ENCODE data around the gene PSMB5.
"Not testable (repeated sequence)": the region's sequence is repeated elsewhere in the genome, so short reads cannot be mapped to it uniquely, and the experiment has no call there.

Gene PSMB5

DNA sequence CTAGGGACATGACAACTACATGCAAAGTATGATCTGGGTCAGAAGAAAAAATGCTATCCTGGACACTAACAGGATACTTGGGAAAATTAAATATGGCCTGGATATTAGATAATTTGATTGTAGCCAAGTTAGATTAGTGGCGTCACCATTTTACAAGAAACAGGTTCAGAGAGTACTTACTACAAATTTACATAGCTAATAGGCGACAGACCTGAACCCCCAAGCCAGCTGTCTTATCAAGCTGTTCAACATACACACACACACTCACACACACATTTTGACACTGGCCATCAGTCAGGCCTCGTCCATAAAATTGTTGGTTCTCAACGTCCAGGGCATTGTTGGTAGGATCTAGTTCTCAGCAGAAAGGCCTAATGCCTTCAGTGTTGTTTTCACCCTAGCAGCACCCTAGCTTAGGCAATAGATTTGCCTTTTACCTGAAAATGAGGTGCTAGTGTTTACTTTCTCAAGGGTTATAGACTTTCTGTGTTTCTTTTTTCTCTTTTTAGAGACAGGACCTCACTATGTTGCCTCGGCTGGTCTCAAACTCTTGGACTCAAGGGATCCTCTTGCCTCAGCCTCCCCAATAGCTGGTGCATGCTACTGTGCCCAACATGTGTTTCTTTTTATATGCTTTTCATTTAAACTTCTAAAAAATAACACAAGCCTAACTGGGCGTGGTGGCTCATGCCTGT lies 21.5 kb downstream of the PSMB5 start:
- no peak for DNase-seq

- DNase-seq, result peak; percentile 54 to 82 (median 70)
Measured at GRCh38 chr14:23009939-23010726, 24.6 kb downstream of the PSMB5 start, which contains the start of gene C14orf93. C14orf93 (minus strand) TSS chr14:23010143; CDS start chr14:22999023, 11,120 bp downstream.

- no peak for DNase-seq
Measured at GRCh38 chr14:23009483-23009938, 25.2 kb downstream of the PSMB5 start.

DNA sequence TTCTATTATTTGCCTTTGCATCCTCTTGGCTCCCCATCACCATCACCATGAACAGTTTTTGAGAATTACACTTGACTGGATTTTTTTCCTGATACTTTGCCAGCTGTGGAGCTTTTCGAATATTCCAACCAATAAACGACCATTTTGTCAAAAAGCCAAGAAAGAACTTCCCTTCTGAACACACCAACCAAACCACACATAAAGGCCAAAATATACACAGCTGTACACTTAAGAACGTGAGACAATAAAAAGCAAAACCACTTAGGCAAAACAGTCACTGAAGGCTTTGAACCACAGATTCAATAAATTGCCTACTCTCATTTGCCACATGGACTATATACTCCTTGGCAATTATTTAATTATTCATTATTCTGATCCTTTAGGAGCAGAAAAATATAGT lies 25.9 kb downstream of the PSMB5 start:
- peak in 1 of 5 donors; percentile 17 for DNase-seq

- DNase-seq, result peak; percentile 92 to 99 (median 96)
Measured at GRCh38 chr14:23006544-23007419, 27.9 kb downstream of the PSMB5 start.

DNA sequence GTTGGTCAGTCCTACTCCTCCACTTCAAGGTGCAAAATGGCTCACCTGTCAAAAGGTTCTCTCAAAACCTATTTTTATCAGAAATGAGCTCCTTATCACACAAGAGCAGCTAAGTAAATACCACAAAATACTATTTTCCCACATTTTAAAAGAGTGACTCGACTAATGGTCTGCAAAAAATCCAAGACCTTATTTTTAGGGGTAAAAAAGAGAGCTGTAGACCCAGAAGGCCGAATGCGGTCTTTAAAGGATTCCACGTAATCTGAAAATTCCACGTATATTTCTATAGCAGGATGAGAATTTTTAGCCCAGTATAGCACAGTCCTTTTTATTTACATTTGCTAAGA lies 28.5 kb downstream of the PSMB5 start:
- DNase-seq, result no peak

DNA sequence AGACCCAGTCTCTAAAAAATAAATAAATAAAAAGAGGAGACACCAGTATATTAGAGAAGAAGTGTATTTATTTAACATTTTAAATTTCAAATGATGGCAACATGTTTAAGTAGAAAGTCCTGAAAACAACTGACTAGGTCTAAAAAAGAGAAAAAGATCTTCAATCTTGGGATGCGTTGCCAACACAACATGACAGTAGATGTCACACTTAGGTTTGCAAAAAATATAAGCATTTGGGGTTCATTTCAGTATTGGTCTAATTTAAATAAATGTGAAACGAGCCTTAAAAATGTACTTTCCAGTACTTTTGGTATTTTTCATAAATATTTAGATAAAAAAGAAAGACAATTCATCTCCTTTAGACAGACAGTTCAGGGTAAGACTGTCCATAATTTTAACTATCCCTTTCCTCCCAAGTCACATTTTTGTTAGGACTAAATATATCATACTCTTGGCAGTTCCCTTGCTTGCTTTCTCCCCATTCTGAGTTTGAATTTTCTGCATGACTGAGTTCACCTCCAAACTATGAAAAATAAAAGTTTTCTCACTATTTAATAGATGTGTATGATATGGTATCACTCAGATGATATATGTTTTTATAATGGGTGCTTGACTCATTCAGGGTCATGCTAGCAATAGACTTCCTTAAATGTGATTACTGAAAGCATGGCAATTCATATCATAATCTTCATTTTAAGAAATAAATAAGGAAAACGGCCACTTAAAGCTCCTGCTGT lies 29.1 kb downstream of the PSMB5 start:
- no peak for DNase-seq

- not testable (repeated sequence) for DNase-seq
Measured at GRCh38 chr14:23004274-23004673, 30.4 kb downstream of the PSMB5 start.

DNA sequence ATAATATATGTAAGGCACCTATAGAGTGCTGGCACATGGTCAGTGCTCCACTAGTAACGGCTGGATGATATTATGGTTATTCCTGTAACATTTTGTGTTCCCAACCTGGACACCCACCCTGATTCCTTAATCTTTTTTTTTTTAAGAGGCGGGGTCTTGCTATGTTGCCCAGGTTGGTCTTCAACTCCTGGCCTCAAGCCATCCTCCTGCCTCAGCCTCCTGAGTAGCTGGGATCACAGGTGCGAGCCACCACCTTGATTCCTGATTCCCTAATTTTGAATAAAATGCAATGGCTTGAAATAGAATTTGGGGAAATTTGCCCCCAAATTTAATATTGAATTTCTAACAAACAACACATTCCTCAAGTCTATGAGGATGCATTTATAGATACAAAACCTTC lies 32.1 kb downstream of the PSMB5 start:
- no peak for DNase-seq

GRCh38 chr14:23000860-23001259 lies 33.8 kb downstream of the PSMB5 start:
- no peak for DNase-seq

- DNase-seq, result no peak
Measured at GRCh38 chr14:22998329-22999012, 36.2 kb downstream of the PSMB5 start.

DNA sequence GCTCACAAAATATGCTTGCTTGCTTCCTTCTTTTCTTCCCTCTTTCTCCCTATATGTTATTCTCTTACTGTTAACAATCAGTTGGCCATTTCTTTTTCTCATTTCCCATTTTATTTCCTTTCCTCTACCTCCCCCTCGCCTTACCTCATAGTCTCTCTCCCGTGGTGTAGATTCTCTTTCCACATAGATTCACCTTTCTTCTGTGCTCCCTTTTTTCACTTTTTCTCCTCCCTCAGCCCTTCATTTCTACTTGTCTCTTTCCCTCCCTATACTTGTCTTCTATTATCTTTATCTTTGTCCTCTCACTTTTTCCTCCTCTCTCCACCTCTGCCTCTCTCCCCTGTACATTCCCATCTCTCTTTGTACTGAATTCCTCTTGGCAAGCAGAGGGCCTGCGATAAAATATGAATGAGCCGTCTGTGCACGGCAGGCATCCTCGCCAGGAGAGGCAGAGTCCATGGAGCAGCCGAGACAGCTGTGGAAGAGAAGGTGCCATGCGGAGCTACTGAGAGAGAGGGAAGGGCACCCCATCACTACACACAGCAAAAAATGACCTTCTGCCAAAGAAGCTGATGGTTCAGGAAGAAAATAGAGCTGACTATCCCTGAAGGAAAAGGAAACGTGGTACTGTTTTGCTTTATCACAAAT lies 36.9 kb downstream of the PSMB5 start:
- DNase-seq, result no peak

DNA sequence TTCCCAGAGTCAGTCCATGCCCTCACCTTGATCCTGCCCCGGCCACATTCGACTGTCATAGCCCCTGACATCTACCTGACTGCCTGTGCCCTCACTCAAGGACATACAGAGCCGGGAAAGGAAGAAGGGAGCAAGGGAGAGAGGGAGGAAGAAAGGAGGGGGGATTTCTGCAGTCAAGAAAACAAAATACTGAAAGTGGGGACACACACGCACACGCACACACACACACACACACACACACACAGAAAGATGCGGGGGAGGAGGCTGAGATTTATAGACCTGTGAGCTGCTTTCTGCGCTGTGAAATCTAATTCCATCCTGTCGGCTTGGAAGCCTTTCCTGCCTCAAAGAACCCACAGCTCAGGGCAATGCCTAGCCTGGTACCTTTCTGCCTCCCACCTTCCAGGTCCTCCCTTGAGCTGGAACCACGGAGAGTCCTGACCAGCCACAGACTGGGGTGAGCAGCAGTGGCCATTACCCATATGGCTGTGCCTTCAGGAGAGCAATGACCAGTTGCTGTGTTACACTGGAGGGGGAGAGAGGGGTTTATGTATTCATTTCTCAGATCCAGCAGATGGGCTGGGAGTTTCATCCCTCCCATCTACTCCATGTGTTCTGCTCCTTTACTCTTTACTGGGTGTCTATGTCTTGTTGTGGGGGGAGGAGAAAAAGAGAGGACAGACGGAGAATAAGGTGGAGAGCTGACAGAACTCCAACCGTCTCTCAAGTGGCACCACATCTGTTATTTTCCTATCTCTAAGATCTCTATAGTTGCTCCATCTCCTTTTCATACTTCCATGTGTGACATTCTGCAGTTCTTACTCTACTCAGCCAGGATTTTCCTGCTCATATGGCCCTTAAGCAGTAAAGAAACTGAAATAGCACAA lies 37.7 kb downstream of the PSMB5 start:
- DNase-seq, result no peak

DNA sequence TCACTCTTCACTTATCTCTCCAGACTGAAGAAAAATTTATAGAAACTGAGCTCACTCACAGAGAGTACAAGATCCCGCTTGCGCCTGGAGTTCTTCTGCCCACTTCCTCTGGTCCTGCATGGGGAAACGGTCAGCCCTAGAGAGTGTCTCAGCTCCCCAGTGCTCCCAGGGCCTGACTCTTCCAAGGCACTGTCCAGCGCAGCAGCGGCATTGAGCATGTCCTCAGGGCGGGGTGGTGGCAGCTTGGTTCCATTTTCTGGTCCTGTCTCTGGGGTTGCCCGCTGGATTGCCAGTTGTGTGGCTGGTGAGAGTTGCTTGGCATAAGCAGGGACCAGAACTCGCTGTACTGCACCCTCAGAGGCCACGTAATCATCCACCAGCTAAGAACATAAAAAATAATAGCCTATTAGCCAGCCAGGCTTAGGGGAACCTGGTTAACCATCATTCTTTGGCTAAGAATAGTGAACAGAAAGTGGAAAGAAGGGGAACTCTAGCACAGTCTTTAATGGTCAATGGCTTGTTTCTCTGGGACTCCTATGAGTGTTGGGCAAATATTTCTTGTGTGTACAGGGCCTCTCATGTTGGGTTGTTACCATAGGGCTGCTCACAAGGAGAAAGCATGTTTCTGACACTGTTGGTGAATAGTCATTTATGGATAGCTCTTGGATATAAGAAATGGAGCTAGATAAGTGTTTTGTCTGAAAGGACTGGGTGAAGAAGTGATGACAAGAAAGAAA lies 38.6 kb downstream of the PSMB5 start:
- DNase-seq, result no peak

- no peak for DNase-seq
Measured at GRCh38 chr14:22994762-22995275, 39.9 kb downstream of the PSMB5 start.

DNA sequence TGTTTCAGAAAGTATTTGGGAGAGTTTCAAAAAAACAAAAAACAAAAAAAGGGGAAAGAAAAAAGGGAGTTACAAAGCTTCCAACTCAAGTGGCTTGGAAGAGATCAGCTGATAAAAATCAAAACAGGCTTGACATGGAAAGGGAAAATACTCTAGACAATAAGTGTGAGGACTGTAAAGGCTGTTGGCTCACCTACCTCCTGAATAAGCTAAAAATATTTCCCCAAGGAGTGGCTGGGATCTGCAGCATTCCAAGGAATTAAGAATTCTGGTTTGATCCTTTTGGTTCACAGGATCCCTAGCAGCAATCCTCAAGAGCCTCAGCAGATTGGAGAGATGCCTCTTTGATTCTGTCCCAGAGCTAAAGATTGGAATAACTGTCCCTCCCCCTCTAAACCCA lies 41.2 kb downstream of the PSMB5 start:
- no peak for DNase-seq

- DNase-seq, result no peak
Measured at GRCh38 chr14:22991852-22992251, 42.8 kb downstream of the PSMB5 start.

DNA sequence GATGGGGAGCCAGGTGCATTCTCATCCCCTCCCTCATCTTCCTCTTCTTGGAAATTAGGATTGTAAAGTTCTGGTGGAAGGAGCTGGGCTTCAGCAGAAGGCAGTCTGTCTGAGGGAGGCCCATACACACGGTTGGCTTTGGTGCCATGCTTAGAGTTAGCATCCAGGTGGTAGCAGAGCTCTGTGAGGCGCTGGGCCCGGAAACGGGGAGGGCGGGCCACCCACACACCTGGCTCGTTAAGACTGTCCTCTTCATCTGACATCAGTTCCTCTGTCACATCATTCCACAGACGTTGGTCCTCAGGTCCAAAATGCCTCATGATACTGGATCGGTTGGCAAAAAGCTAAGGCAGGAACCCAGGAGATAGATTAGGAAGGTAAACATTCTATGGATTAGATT lies 47.4 kb downstream of the PSMB5 start:
- DNase-seq, result no peak

DNA sequence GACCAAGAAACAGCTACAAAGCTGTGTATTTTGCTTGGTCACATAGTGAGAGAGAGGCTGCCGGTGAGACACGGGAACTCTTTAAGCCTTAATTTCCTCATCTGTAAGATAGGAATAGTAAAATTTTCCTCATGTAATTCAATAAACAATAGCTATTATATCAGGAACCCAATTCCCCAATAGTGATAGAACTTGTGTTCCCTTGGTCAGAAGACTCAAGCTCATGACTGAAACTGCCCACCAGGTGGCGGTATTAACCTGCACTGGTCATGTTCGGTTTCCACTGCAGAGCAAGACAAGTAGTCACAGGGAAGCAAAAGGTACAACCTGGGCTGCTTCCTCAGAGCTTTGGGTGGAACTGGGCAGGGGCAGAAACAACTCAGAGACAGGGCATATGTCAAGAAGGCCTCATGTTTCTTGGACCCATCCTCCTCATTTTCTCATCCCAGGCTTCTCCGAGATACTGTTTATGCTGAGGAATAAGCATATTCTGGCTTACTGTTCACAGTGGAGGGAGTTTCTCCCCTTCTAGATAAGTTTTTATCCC lies 48.1 kb downstream of the PSMB5 start:
- DNase-seq, result peak; percentile 62 to 90 (median 81)

Measured in T-helper 1 cell (primary cell).